HG03354 (cell line): Measurements from ENCODE around the gene SULT4A1.
"Not testable (repeated sequence)": the region's sequence is repeated elsewhere in the genome, so short reads cannot be mapped to it uniquely, and the experiment has no call there.

Experiments used
- ATAC-seq: cut with Tn5 transposase; IDR thresholded peaks from one replicate; pipeline ENCODE4 v1.9.1; 2021; ENCODE audit warnings: mild to moderate bottlenecking; ENCODE audit not compliant: unreplicated experiment, poor library complexity, severe bottlenecking

Gene SULT4A1

DNA sequence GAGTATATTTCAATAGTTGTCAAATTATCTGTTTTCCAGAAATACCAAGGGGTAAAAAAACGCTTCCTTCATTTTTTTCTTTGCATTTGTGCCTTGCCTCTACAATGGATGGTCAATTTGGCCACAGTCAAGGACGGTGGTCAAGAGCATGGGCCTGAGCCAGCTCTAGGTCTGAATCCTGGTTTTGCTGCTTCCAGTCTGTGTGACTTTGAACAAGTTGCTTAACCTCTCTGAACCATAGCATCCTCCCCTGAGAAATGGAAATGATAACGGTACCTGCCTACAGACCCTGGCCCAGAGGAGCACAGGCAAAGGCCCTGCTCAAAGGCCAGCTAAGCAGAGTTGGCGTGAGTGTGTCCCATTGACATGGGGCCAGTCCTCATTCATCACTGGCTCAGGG is 26.4 kb upstream of the SULT4A1 start:
- no peak for ATAC-seq

DNA sequence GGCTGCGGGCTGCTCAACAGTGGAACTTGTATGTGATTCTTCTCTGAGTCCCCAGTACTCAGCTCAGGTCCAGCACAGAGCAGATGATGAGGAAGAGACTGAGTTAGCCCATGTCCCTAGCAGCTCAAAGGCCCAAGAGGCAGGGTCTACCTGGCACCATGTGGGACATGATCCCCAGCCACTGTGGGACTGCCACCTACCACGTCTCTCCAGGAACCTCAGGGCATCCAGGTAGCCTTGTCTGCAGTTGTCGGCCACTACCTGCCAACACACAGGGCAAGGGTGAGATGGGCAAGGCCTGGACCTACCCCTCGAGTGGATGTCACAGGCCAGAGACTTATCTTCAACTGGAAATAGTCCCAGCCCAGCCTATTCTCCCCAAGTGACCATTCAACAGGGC is 25.1 kb upstream of the SULT4A1 start:
- ATAC-seq, result no peak

DNA sequence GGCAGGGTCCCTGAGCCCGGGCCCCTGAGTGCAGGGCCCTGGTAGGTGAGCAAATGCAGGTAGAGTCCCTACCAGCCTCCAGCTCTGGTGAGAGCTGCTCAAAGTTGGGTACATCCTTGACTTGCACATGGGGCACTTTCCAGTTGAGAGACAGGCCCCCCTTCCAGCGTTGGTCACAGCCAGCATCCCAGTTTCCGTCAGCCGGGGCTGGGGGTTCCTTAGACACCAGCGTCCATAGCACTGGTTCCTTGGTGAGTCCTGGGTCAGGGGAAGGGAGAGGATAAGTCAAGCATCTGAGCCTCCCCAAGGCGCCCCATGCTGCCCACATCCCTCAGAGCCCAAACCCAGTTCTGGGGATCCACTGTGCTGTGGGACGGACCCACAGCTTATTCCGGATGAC is 23.9 kb upstream of the SULT4A1 start:
- ATAC-seq, result no peak

DNA sequence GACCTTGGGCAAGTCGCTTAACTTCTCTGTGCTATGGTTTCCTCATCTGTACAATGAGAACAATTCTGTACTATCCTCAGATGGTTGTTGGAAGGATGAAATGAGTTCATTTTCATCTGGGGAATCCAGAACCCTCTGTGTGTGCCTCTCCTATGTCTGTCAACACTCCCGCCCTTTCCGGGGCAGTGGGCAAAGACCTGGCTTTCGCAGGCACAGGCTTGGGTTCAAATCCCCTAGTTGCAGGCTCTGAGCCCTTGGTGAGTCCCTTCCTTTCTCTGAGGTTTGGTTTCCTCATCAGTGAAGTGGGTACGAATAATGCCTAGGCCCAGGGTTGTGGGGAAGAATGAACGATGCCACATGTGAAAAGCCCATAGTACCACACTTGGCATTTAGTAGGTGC is 23.5 kb upstream of the SULT4A1 start:
- ATAC-seq, result no peak

DNA sequence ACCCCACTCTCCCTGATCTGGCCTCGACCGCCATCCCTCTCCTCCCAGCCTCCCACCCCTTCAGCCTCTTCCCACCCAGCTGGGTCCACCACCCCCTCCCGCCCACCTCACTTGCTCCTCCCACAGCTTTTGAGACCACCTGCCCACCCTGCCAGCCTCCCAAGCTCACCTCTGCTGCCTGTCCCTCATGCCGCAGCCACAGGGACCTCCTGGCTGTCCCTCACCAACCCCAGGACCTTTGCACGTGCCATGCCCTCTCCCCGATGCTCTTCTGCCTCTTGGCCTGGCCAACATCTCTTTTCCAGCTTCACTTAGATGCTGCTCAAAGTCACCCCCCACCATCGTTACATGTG is 23.0 kb upstream of the SULT4A1 start:
- ATAC-seq, result no peak

DNA sequence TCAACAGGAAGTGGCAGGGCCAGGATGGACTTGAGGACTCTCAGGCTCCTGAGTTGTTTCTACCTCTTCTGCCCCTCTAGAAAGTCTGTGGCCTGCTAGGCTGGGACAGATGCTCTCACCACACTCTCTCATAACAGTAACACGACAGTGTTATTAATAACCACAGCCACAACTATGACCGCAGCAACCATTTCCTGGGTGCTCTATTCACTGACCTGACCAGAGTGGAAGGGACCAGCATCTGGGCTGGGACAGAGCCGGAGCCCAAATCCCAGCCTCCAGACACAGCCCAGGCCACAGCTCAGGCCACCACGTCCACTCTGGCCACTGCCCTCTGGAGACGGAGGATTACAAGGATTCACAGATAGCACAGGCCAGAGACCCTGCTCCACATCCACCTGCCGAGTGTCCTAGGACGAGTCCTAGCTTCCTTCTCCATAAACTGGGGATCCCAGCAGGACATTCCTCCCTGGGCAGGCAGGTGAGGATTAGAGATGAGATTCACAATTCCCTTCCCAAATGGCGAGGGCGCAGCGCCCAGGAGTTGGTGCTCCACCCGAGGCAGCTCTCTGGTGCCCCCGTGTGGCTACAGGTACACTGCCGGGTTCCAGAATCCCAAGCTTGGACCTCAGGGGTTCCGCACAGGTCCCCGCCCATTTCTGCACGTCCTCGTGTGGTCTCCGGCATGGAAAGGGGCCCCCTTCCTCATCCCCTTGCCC is 22.4 kb upstream of the SULT4A1 start:
- peak; percentile 89 for ATAC-seq

DNA sequence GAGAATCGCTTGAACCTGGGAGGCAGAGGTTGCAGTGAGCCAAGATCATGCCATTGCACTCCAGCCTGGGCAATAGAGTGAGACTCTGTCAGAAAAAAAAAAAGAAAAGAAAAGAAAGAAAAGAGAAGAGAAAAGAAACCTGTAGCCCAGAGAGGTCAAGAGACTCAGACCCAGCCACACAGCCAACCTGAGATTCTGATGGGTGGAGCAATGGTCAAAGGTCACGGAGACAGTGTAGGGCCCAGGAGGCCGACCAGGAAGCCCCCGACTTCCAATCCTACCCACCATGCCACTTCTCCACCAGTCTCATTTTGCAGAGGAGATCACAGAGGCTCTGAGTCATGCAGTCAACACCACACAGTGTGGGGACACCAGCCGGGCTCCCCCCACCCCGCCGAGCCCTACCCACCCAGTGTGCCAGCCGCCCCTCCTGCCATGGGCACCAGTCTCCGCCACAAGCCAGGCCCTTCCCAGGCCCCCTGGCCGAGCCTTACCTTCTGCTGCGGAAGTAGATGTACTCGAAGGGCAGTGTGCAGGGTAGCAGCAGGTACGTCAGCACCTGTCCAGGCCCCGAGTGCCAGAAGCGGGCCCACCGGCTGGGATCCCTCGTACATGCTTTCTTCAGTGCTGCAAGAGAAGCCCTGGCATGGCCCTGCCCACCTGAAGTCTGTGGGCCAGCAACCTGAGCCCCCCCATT is 21.6 kb upstream of the SULT4A1 start:
- no peak for ATAC-seq

DNA sequence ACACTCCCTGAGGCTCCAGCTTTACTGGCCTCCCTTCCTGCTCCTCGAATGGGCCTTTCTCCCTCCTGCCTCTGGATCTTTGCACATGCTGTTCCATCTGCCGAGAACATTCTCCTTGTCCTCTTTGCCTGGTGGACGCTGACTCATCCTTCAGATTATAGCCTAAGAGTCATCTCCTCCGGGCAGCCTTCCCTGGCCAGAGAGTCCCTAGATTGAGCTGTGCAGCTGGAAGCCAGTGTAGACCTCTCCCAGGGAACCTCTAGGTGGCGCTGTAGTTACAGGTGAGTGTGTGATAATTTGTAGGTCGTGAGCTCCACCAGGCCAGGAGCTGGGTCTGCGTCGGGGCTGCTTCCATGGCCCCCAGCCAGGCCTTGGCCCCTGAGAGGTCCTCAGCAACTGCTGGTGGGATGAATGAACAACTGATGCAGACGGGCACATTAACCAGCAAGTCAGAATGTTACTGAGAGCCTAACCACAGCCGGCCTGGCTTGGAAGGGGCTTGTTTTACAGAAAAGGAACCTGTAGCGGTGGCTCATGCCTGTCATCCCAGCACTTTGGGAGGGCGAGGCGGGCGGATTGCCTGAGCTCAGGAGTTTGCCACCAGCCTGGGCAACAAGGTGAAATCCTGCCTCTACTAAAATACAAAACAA is 20.8 kb upstream of the SULT4A1 start:
- peak; percentile 39 for ATAC-seq

DNA sequence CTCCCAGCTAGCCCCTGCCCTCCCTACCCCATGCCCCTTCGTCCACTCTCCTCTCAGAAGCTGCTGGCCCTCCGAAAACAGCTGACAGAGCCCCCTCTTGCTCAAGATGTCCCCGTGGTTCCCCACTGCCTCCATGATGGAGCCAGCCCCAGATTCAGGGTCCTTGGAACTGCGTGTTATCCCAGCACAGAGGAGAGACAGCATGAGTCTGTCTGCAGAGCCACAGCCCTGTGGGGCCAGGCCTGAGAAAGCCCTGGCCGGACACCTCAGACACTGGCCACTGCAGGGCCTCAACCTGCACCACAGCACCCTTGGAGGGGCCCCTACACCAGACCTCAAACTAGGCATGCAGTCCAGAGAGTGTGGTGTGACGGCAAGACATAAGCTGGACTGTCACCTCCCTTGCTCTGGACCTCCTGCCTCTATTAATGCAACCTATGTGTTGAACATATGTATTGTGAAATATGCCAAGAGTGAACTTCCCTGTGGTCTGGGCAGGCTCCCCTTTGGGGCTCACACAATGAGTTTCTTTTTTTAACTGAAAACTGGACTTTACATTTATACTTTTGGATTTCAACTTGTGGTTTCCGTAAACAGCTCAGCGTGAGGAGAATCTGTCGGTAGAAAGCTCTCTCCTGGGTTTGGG is 19.9 kb upstream of the SULT4A1 start:
- no peak for ATAC-seq

DNA sequence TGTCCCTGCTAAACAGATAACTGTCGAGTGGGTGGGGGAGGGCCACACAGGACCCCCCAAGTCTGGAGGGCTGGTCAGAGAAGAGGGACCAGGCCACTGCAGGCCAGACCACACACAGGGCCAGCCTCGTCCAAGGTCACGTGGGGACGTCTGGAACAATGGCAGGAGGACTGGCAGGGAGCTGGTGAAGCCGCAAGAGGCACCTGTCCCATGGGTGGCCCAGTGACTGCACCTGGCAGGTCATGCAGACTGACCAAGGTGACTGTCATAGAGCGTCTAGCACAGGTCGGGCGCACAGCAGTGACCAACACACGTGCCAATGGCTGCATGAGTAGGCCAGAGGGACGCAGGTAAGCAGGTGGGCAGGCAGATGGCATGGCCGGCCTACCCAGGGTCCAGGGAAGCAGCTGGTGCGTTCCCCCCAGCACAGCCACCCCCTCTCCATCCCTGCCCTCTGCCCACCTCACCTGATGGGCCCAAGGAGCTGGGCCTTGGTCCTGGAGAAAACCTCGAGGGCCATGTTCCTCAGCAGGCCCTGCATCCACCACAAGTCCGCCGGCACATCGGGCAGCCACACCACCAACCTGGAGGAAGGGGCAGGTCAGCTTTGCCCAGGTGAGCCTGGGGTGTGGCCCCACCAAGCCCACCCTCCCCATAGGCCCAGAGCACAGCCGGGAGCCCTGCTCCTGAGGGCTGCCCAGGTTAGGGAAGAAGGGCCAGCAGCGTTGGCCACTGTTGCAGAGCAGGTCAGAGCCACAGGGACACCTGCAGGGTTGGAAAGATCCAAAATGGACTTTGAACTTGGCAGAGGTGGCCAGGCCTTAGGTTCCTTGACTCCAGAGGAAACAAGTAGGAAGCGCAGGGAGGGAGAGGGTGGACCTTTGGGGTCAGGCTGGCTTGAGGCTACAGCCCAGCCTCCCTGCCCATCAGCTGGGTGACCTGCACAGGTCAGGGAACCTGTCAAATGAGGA is 19.1 kb upstream of the SULT4A1 start:
- ATAC-seq, result no peak

DNA sequence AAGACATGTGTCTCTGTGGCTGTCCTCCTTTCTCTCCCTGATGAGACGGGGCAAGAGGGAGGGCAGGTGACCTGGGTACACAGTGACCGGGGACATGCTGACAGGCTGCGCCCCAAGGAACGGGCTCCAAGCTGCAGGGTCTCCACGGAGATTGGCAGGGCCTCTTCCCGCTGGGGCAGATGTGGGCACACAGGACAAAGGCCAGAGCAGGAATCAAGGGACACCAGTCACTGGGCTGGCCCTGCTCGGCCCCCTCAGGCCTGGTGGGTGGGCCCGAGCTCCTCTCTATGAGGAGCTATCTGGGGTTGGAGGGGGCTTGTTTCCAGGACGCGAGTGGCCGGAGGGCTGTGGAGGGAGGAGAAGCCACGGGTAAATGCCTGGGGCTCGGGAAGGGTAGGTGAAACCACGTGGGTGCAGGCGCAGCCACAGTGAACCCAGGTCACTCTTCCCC is 18.3 kb upstream of the SULT4A1 start:
- no peak for ATAC-seq

DNA sequence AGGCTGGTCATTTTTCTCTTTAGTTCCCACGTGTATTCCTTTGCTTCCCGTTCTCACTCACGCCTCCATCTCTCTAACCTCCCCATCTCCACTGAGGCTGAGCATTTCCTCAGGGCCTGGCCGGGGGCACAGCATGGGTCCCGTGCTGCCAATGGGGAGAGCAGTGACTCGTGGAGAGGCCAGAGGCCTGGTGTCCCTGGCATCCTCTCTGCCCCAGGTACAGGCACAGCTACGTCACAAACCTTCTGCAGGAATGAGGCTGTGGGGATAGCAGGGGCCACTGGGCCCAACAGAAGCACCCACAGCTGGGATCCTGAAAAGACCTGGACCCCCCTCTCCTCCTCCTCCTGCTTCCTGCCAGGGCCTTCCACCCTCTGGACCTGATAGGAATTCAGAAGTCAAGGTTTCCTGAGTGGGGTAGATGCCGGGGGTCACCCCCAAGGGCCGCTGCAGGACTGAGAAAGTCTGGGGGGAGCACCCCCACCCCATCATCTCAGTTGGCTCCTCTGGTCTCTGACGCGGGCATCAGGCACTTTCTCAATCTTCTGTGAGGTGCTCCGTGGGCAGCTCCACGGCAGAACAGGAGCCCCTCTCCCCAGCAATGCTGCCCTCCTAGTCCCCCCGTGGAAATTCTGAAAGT is 17.7 kb upstream of the SULT4A1 start:
- no peak for ATAC-seq

DNA sequence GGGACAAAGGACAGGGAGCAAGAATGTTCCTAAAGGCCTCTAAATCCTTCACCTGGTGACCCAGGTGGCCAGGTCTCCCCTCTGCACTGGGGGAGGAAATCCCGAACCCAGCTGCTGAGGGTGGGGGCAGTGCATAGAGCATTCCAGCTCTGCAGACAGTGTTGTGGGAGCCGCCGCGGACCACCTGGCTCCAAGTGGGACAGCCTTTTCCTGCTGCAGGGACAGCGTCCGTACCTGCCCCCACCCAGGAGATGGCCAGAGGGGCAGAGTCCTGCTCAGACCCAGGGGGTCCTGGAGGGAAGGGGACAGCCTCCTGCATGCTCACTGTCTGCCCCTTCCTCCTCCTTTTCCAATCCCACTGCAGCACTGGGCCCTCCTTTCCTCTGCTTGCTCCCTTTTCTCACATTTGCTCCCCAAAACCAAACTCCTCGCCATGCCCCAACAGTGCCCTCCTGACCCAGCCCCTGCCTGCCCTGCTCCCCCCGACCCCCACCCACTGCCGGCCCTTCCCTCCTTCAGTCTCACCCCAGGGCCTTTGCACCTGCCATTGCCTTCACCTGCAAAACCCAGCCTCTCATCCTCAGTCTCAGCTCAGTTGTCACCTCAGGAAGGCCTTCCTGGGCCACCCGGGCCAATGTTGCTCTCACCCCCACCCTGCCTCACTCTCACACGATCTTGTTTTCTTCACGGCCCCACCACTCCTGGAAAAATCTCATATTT is 16.7 kb upstream of the SULT4A1 start:
- ATAC-seq, result no peak

DNA sequence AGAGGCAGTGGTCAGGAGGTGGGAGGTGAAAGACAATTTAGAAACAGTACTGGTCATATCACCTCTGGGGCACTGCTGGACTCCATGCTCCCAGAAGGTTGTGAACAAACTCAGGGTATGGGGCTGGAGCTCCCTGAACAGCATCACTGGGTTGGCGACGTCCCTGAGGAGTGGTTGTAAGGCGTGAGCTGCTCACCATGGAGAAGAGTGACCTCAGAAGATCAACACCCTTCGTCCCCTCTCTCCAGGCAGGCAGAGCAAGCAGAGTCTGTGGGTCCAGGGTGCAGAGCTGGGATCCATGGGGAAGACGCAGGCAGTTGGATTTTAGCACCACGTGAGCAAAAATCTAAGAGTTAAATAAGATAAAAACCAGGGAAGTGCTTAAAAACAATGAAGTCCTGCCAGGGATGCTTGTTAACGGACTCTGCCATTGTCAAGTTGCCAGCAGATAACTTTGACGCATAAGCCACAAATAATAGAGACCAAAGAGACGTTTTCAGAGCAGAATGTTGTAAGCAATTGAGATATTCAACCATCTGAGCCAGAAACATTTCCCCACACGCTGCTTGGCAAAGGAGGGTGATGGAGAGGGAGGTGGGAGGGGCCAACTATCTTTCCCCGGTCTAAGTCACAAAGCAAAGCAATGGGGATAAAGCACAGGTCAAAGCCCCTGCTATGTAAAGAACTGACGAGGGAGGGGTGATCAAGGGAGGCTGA is 15.9 kb upstream of the SULT4A1 start:
- no peak for ATAC-seq

DNA sequence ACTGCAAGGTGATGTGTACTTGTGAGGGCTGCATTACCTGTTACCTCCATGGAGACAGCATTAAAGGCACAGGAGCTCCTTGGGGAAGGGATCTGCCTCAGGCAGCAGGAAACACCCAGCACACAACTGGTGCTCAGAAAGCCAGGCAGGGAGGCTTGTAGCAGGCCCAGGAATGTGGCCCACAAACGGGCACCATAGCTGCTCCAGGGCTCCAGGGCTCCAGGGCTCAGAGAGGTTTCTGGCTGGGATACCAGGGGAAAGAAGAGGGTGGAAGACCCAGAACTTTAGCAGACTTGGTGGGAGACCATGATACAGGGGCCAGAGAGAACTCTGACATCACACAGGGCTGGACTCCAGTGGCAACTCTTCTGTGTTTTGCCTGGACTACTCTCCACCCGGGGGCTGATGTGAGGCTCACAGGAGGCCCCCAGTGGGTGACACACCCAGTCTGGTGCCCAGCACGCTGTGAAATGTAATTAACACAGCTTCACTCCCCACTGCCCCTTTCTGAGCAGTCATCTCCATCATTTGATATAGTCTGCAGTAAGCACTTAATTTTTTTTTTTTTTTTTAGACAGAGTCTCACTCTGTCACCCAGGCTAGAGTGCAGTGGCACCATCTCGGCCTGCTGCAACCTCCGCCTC is 14.7 kb upstream of the SULT4A1 start:
- no peak for ATAC-seq

DNA sequence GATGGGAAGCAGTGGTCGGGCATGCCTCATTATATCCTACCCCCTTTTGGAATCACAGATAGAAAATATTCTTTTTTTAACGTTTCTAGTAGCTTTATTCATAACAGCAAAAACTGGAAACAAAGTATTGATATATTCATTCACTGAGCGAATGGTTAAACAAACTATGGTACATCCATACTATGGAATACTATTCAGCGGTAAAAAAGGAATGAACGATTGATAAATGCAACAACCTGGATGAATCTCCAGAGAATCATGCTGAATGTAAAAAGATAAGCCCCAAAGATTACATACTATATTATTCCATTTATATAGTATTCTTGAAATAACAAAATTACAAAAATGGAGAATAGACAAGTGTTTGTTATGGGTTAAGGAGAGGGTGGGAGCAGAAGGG is 7.5 kb upstream of the SULT4A1 start:
- ATAC-seq, result no peak

DNA sequence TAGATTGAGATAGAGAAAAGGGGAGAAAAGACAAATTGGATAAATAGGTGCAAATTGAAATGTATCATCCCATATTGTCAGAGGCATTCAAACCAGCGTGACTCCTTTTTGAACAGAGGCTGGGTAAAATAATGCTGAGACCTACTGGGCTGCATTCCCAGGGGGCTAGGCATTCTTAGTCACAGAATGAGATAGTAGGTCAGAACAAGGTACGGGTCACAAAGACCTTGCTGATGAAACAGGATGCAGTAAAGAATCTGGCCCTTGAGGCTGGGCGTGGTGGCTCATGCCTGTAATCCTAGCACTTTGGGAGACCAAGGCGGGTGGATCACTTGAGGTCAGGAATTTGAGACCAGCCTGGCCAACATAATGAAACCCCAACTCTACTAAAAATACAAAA is 6.7 kb upstream of the SULT4A1 start:
- ATAC-seq, result not testable (repeated sequence)
